ENCODE measurements around the gene KAZALD1. TPM values are rescaled to one million over a fixed set of nuclear protein-coding genes. Genes with fewer than 3 reads are reported as not detected.

The KAZALD1 gene
- total and polyA plus RNA-seq, 10 of the 15 experiments (the other 5 are each of a cell fraction or from before 2014, with no cell fraction given), result 0.10 to 4.3 (median 1.9) TPM

DNA sequence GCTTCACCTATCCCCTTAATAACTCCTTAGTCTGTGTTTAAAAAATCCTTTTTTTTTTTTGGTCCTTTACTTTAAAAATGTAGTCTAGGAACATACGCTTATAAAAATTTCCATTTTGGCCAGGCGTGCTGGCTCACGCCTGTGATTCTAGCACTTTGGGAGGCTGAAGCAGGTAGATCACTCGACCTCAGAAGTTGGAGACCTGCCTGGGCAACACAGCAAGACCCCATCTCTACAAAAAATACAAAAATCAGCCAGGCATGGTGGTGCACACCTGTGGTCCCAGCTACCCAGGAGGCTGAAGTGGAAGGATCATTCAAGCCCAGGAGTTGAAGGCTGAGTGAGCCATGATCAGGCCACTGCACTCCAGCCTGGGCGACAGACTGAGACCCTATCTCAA is 14.8 kb downstream of the KAZALD1 start:
- 20% methylated on average over 5 of the region's 5 CpGs for WGBS (ENCODE audit: insufficient coverage, insufficient replicate concordance, low lambda C conversion rate, missing lambda C conversion rate)
- H3K9ac ChIP-seq (ENCODE audit: control insufficient read depth, insufficient read depth, low read length), result no peak overlapping the region
- in situ Hi-C loops (cut with MboI), result no loop called here
- TF ChIP-seq CBX3 (IDR thresholded peaks at IDR 0.05; ENCODE audit: borderline replicate concordance, low read depth), result no peak
- TF ChIP-seq ZZZ3 (IDR thresholded peaks at IDR 0.05; ENCODE audit: control insufficient read depth, insufficient read length, low read depth), result no peak
- ATAC-seq (no peak), DNase-seq (ENCODE audit: low read depth, low spot score) (no peak), FAIRE-seq (no peak)
- BruUV-seq (replicated peaks), result no TSS peak
- ChIA-PET CTCF (interaction anchor here (1.0 to 3.2 kb wide), 6 partner anchors 10 to 65 kb away, joined by 4 to 17 read pairs (median 4); no protein-coding TSS in a partner anchor), SMC1A (ENCODE audit: uncharacterized antibody, unreplicated experiment) (interaction anchor here (1.1 kb wide), 1 partner anchor 27 kb away, joined by 3 read pairs; no protein-coding TSS in a partner anchor), RAD21 (ENCODE audit: unreplicated experiment) (interaction anchor here (1.0 to 1.3 kb wide), 2 partner anchors 19 to 33 kb away, joined by 3 read pairs; no protein-coding TSS in a partner anchor), POLR2A (interaction anchor here (1.0 kb wide), 1 partner anchor 13 kb away, joined by 3 read pairs; no protein-coding TSS in a partner anchor)
- intact Hi-C loops (cut with micrococcal nuclease; ENCODE audit: unreplicated experiment), result no loop called here
- H3K79me2 ChIP-seq (ENCODE audit: control insufficient read depth, insufficient read depth, low read length), result no peaks in the 10 kb centered on the region
- H3K4me2 ChIP-seq (ENCODE audit: control insufficient read depth, insufficient read depth), result no peak overlapping the region
- H3K4me3 ChIP-seq, result no peak overlapping the region
- H3K9me3 ChIP-seq (replicated peaks; ENCODE audit: control insufficient read depth, insufficient read depth, low read length), result no peaks in the 10 kb centered on the region
- H3K36me3 ChIP-seq (ENCODE audit: control insufficient read depth in 2 of 2, insufficient read depth in 2 of 2, low read length in 1 of 2), result no peaks in the 10 kb centered on the region
- peaks cover 8% of the 10 kb centered on the region for H3K4me1 ChIP-seq (ENCODE audit: control insufficient read depth, insufficient read depth, low read length)
- no peak overlapping the region for H3K27ac ChIP-seq (ENCODE audit: control insufficient read depth, insufficient read depth)
- no peak overlapping the region for H2AFZ ChIP-seq (ENCODE audit: control insufficient read depth, low read depth, low read length)
- H3K27me3 ChIP-seq (replicated peaks in 1 of 2; ENCODE audit: control insufficient read depth in 2 of 2, insufficient read depth in 2 of 2, low read length in 1 of 2), result peaks cover 0 to 4% of the 10 kb centered on the region in 2 experiments; a peak in 3 of 4 replicates
- no peaks in the 10 kb centered on the region; the same call in 1 of the 2 replicates for H4K20me1 ChIP-seq (ENCODE audit: control insufficient read depth, insufficient read depth)

DNA sequence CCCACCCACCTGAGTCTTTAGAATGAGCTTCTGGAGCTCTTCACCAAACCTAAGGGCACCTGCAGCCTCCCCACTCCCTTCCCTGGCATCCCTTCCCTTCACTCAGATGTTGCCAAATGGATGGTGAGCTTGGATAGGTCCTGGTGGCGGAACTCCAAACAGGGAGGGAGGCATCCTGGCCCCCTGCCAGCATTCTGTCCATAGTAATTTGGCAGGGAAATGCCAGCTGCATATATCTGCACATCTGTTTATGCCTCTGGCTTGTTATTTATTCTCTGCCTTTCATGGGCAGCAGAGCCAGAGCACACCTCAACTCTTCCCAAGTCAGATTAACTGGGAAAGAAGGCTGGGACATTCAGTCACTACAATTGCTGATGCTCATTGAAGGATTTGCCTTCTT is 18.1 kb downstream of the KAZALD1 start:
- Histone ChIP-seq H3K4me3 (no peak overlapping the region), H4K20me1 (ENCODE audit: control insufficient read depth, insufficient read depth) (no peaks in the 10 kb centered on the region; the same call in 1 of the 2 replicates), H3K4me2 (ENCODE audit: control insufficient read depth, insufficient read depth) (no peak overlapping the region), H3K27ac (ENCODE audit: control insufficient read depth, insufficient read depth) (no peak overlapping the region), H3K9ac (ENCODE audit: control insufficient read depth, insufficient read depth, low read length) (no peak overlapping the region), H3K27me3 (replicated peaks in 1 of 2; ENCODE audit: control insufficient read depth in 2 of 2, insufficient read depth in 2 of 2, low read length in 1 of 2) (peaks cover 2 to 8% of the 10 kb centered on the region in 2 experiments; a peak in 3 of 4 replicates), H3K36me3 (ENCODE audit: control insufficient read depth in 2 of 2, insufficient read depth in 2 of 2, low read length in 1 of 2) (no peaks in the 10 kb centered on the region), H2AFZ (ENCODE audit: control insufficient read depth, low read depth, low read length) (no peak overlapping the region), H3K79me2 (ENCODE audit: control insufficient read depth, insufficient read depth, low read length) (no peaks in the 10 kb centered on the region), H3K9me3 (replicated peaks; ENCODE audit: control insufficient read depth, insufficient read depth, low read length) (no peaks in the 10 kb centered on the region), H3K4me1 (ENCODE audit: control insufficient read depth, insufficient read depth, low read length) (no peaks in the 10 kb centered on the region)
- DNase-seq (ENCODE audit: low read depth, low spot score) (no peak), ATAC-seq (no peak), FAIRE-seq (no peak)
- in situ Hi-C loops (cut with MboI) (no loop called here), intact Hi-C loops (cut with micrococcal nuclease; ENCODE audit: unreplicated experiment) (no loop called here)
- ChIA-PET POLR2A (no interaction called here), SMC1A (ENCODE audit: uncharacterized antibody, unreplicated experiment) (no interaction called here), RAD21 (ENCODE audit: unreplicated experiment) (no interaction called here), CTCF (interaction anchor here (0.6 to 2.0 kb wide), 6 partner anchors 11 to 38 kb away, joined by 3 to 6 read pairs (median 4); no protein-coding TSS in a partner anchor)
- no TSS peak for BruUV-seq (replicated peaks)
- WGBS (ENCODE audit: insufficient coverage, insufficient replicate concordance, low lambda C conversion rate, missing lambda C conversion rate), result 0% methylated on average over 1 of the region's 1 CpG
- TF ChIP-seq, protein P1, sequence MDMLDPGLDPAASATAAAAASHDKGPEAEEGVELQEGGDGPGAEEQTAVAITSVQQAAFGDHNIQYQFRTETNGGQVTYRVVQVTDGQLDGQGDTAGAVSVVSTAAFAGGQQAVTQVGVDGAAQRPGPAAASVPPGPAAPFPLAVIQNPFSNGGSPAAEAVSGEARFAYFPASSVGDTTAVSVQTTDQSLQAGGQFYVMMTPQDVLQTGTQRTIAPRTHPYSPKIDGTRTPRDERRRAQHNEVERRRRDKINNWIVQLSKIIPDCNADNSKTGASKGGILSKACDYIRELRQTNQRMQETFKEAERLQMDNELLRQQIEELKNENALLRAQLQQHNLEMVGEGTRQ (IDR thresholded peaks at IDR 0.05; ENCODE audit: borderline replicate concordance, low read depth, low read length), result no peak

All from GM12878 (cell line).